Smooth muscle cell (in vitro differentiated cells): Measurements from ENCODE around the gene GPC6. TPM values are rescaled to one million over a fixed set of nuclear protein-coding genes. Genes with fewer than 3 reads are reported as not detected.

Experiments
- DNase-seq: peaks from one replicate; lab custom pipeline; 2025; ENCODE audit not compliant: unreplicated experiment; lab: John Stamatoyannopoulos, UW
- H2AFZ ChIP-seq: fragments of 200-600 bp; sonication (generic); 2 replicates; pipeline ENCODE4 v1.6.0; 2016; ENCODE audit warnings: antibody characterized with exemption, low read depth, mild to moderate bottlenecking
- H3F3A ChIP-seq: fragments of 200-600 bp; sonication (generic); 2 replicates; pipeline ENCODE4 v1.6.0; 2017; ENCODE audit warnings: antibody characterized with exemption, low read depth
- H3K27ac ChIP-seq: fragments of 200-600 bp; sonication (generic); 2 replicates; pipeline ENCODE4 v1.5.1; 2016; ENCODE audit warnings: low read depth, mild to moderate bottlenecking
- H3K27me3 ChIP-seq: fragments of 200-600 bp; sonication (generic); 2 replicates; pipeline ENCODE4 v1.6.1; 2016; ENCODE audit warnings: low read depth, mild to moderate bottlenecking
- H3K36me3 ChIP-seq: fragments of 200-600 bp; sonication (generic); 2 replicates; pipeline ENCODE4 v1.5.1; 2016; ENCODE audit warnings: low read depth
- H3K4me1 ChIP-seq: fragments of 200-600 bp; sonication (generic); 2 replicates; pipeline ENCODE4 v1.5.1; 2016; ENCODE audit warnings: low read depth
- H3K4me2 ChIP-seq: fragments of 200-600 bp; sonication (generic); 2 replicates; pipeline ENCODE4 v1.6.0; 2016; ENCODE audit warnings: mild to moderate bottlenecking
- H3K4me3 ChIP-seq: fragments of 200-600 bp; sonication (generic); 2 replicates; pipeline ENCODE4 v1.5.1; 2016; ENCODE audit warnings: mild to moderate bottlenecking
- H3K79me2 ChIP-seq: fragments of 200-600 bp; sonication (generic); 2 replicates; pipeline ENCODE4 v1.6.0; 2016; ENCODE audit warnings: low read depth, mild to moderate bottlenecking
- H3K9ac ChIP-seq: fragments of 200-600 bp; sonication (generic); 2 replicates; pipeline ENCODE4 v1.6.0; 2016; ENCODE audit warnings: low read depth
- H3K9me3 ChIP-seq: fragments of 200-600 bp; sonication (generic); replicated peaks from 2 replicates; pipeline ENCODE4 v1.5.1; 2016; ENCODE audit warnings: low read depth
- H4K20me1 ChIP-seq: fragments of 200-600 bp; sonication (generic); 2 replicates; pipeline ENCODE4 v1.6.0; 2016; ENCODE audit warnings: low read depth
- CTCF ChIP-seq: fragments of 200-600 bp; sonication (generic); IDR thresholded peaks from 2 replicates; pipeline ENCODE4 v1.5.1; 2017; ENCODE audit warnings: borderline replicate concordance, mild to moderate bottlenecking, antibody characterized with exemption; ENCODE audit not compliant: insufficient read depth, poor library complexity, severe bottlenecking
- WGBS: methylation state at CpG from one replicate; pipeline ENCODE4 v1.1.7; 2016; ENCODE audit warnings: low lambda C conversion rate; 5-methylcytosine and 5-hydroxymethylcytosine counted together
- polyA plus RNA-seq: library from polyadenylated mRNA; unstranded; fragments of >200 nt; fragmentation: Nextera tagmentation; extraction: Ambion mirVana; gene quantifications from 2 replicates; pipeline ENCODE4 v1.2.1, GENCODE V29; 2016
- total RNA-seq: library from RNA; depleted of rRNA; stranded (reverse); fragments of >200 nt; gene quantifications from 2 replicates; pipeline ENCODE4 v1.2.3, GENCODE V29; 2014

The GPC6 gene
- total and polyA plus RNA-seq, 2 experiments from 2014 or later, result 19.7 to 68.5 TPM

- no peak overlapping the region for H3K9ac ChIP-seq
- no peaks in the 10 kb centered on the region for H3K4me1 ChIP-seq
- H3K9me3 ChIP-seq, result no peaks in the 10 kb centered on the region
- no peaks in the 10 kb centered on the region for H3K27me3 ChIP-seq
- no peaks in the 10 kb centered on the region for H4K20me1 ChIP-seq
- H2AFZ ChIP-seq, result no peak overlapping the region
- no peaks in the 10 kb centered on the region for H3K79me2 ChIP-seq
- no peaks in the 10 kb centered on the region for H3F3A ChIP-seq
- no peak for TF ChIP-seq CTCF
- H3K4me2 ChIP-seq, result no peak overlapping the region
- peaks cover 6% of the 10 kb centered on the region for H3K36me3 ChIP-seq
- H3K27ac ChIP-seq, result no peak overlapping the region
- H3K4me3 ChIP-seq, result no peak overlapping the region
- DNase-seq, result no peak
Measured at GRCh38 chr13:94399812-94400211, 1173.2 kb downstream of the GPC6 start.

GRCh38 chr13:94400874-94401273 is 1174.3 kb downstream of the GPC6 start:
- Histone ChIP-seq H3K27ac (no peak overlapping the region), H3K79me2 (no peaks in the 10 kb centered on the region), H3K9ac (no peak overlapping the region), H3F3A (no peaks in the 10 kb centered on the region), H3K4me3 (no peak overlapping the region), H3K4me2 (no peak overlapping the region), H2AFZ (no peak overlapping the region), H3K27me3 (no peaks in the 10 kb centered on the region), H3K36me3 (peaks cover 6% of the 10 kb centered on the region), H4K20me1 (no peaks in the 10 kb centered on the region), H3K9me3 (no peaks in the 10 kb centered on the region), H3K4me1 (no peaks in the 10 kb centered on the region)
- TF ChIP-seq CTCF, result no peak
- DNase-seq, result no peak
- 94% methylated on average over 4 of the region's 4 CpGs for WGBS

- no peaks in the 10 kb centered on the region for H3K79me2 ChIP-seq
- no peaks in the 10 kb centered on the region for H4K20me1 ChIP-seq
- peak overlapping the region; percentile 56 for H3K4me2 ChIP-seq
- WGBS, result 65% methylated on average over 7 of the region's 7 CpGs
- H2AFZ ChIP-seq, result no peak overlapping the region
- no peaks in the 10 kb centered on the region for H3K36me3 ChIP-seq
- no peaks in the 10 kb centered on the region for H3K27me3 ChIP-seq
- H3K27ac ChIP-seq, result no peak overlapping the region
- peaks cover 4% of the 10 kb centered on the region for H3K4me1 ChIP-seq
- no peak for TF ChIP-seq CTCF
- H3F3A ChIP-seq, result no peaks in the 10 kb centered on the region
- no peak for DNase-seq
- no peak overlapping the region for H3K9ac ChIP-seq
- no peaks in the 10 kb centered on the region for H3K9me3 ChIP-seq
- H3K4me3 ChIP-seq, result no peak overlapping the region
Measured at GRCh38 chr13:94408314-94409036, 1181.9 kb downstream of the GPC6 start.

- Histone ChIP-seq H3K4me3 (no peak overlapping the region), H2AFZ (no peak overlapping the region), H4K20me1 (no peaks in the 10 kb centered on the region), H3K9me3 (no peaks in the 10 kb centered on the region), H3K4me1 (peaks cover 22% of the 10 kb centered on the region), H3F3A (no peaks in the 10 kb centered on the region), H3K4me2 (no peak overlapping the region), H3K36me3 (no peaks in the 10 kb centered on the region), H3K79me2 (no peaks in the 10 kb centered on the region), H3K9ac (no peak overlapping the region), H3K27me3 (no peaks in the 10 kb centered on the region), H3K27ac (no peak overlapping the region)
- TF ChIP-seq CTCF, result no peak
- 83% methylated on average over 3 of the region's 3 CpGs for WGBS
- DNase-seq, result no peak
Measured at GRCh38 chr13:94411747-94412146, 1185.1 kb downstream of the GPC6 start.
